Measurements from ENCODE around the gene BCL11A.

The BCL11A gene

DNA sequence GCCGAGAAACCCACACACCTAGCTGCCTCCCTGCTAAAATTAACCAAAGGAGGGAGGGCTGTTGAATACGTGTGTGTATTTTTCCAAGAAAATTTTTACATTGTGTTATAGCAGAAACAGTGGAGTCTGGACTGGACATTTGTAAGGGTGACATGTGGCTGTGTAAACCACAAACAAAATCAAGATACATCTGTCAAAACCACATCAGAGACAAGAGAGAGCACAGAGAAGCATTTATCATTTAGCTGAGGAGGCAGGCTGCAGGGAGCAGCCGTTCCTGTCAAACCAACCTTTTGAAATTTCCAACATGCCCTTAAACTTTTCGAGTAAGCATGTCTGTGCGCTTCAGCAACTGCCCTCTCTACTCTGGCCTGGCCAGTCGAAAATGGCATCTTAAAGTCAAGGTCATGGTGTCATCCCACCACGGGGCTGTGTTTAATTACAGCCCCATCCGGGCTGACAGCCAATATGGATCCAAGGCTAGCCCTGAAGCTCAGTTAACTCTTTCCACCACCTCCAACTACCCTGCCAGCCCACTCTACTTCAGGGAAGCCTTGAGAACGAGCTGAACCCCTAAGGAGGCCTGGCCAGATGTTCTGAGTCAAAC is 8.4 kb downstream of the BCL11A start:
- DNase-seq (ENCODE audit: low read depth) = no peak

DNA sequence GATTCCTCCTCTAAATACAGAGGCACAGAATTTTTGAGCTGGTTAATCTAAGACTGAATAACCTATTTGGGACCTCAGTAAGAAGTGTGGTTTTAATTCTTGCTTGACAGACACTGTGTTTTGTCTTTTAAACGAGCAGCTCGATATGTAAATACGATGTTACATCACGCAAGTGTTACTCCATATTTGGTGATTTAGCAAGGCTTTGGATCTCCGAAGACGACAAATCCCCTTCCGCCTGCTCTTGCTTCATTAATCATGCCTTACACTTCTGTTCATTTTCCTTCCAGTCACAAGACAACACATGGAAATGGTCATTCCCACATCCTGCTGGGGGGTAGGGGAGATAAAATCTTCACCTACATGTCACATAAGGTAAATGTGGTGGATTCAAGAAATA is 9.4 kb downstream of the BCL11A start:
- DNase-seq (ENCODE audit: low read depth) = no peak

DNA sequence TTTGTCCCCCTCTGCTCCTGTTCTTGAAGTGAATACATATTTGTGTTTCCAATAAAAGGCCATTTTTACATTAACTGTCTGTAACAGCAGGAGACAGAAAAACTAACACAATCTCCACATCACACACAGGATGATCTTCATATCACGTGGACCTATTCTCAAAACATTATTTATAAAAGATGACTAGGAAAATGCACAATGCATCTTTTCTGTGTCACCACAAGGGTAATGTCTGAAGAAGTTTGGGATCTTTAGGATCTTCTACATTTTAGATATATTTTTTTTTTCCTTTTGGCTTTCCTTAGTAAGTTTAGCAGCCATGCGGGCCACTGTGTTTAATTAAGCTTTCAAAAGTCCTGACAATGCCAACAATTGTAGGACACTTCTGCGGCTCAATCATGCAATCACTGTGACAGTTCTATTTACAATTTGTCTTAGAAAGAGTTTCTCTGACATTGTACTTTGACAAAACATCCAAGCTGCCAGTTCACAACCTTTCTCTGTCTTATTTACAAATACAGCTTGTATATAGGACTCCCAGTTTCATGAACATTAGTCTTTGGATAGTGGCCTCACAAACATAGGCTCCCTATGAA is 12.3 kb downstream of the BCL11A start:
- DNase-seq (ENCODE audit: low read depth) = no peak

DNA sequence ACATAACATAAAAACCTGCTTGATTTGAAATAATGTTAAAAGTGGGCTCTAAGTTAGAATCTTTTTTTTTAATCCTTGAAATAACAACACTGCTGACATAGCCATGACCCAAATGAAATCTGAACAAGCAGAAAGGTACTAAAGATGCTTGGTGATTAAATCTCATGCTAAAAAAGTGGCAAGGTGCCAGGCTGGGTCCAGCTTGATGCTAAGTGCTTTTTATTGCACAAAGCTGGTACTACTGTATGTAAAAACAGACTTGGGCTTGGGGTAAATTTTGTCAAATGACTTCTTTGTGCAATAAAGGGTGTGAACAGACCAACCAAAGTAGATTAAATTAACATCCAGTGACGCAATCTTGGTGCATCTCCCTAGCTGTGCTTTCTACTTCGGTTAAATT is 13.4 kb downstream of the BCL11A start:
- no peak for DNase-seq (ENCODE audit: low read depth)

DNA sequence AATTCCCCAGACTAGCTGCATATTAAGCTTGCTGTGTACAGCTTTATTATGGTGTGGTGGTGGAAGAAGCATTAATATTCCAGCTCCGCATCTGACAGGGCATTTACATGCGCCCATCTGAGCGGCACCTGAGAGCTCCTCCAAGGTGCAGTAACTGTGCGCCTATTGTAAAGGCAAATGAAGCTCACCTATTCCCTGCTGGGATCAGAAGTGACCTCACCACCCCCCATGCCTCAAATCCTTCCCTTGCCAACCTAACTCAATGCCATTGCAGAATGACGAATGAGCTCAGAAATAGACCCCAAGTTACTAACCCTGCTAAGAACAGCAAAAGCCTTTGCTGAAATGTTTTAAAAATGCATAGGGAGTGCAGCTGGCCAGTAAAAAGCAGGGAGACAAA is 14.3 kb downstream of the BCL11A start:
- DNase-seq (ENCODE audit: low read depth) = no peak

DNA sequence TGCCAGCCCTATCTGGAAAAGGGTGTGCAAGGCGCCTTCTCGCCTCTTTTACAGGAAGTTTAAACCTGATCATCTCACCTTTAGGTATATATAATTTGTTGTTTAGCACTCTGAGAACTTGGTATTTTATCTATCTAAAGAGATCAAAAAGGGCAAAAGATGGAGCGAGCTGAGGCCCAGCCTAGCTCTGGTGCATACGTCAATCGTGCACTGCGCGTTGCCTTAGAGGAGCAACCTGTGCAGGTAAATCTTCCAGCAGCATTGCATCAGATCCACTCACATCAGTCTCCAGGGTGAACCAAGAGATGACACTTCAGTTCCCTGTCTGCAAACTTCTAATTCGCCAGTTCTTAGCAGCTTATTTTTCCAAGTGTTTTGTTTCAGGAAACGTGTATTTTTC is 15.4 kb downstream of the BCL11A start:
- no peak for DNase-seq (ENCODE audit: low read depth)

DNA sequence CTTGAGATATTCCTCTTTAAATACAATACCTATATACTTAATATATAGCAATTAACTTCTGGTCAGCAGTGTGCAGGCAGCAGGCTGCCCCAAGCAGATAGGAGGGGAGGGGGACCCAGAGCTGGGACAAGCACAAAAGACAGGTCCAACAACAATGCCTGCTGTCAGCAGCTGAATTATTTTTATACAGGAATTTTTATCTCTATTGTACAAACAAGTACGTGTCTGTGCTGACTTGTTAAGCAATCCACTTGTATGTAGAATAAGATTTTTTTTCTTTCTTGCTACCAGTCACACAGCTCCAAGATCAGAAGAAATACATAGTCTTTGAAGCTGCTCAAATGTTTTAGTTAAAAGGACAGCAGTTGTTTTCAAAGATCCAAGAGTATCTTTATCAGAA is 16.7 kb downstream of the BCL11A start:
- DNase-seq (ENCODE audit: low read depth) = no peak

DNA sequence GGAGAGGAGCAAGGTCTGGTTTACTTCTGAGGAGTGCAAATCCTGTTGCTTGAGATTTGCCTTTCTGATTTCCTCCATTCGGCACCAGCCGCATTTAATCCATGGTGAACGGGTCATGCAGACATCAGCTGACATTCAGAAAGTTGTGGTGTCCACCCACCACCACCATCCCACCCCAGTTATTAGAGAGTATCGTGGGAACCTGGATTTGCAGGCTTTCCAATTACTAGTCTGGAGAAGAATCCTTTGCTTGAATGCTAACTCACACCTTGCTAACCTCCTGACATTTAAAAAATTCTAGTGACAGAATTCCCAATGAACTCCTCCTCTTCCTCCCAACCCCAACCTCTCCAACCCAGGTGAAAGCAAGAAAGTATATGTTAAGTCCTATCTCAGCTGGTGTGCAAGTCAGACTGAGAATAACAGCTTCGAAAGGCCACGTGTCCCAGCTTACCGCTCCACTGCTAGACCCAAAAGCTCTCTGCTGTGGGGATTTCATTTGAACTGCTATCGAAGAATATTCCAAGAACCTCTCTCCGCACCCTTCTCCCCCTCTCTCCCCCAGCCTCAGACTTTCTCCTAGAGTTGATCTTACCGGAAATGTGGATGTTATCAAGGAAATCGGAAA is 17.7 kb downstream of the BCL11A start:
- DNase-seq (ENCODE audit: low read depth) = no peak

DNA sequence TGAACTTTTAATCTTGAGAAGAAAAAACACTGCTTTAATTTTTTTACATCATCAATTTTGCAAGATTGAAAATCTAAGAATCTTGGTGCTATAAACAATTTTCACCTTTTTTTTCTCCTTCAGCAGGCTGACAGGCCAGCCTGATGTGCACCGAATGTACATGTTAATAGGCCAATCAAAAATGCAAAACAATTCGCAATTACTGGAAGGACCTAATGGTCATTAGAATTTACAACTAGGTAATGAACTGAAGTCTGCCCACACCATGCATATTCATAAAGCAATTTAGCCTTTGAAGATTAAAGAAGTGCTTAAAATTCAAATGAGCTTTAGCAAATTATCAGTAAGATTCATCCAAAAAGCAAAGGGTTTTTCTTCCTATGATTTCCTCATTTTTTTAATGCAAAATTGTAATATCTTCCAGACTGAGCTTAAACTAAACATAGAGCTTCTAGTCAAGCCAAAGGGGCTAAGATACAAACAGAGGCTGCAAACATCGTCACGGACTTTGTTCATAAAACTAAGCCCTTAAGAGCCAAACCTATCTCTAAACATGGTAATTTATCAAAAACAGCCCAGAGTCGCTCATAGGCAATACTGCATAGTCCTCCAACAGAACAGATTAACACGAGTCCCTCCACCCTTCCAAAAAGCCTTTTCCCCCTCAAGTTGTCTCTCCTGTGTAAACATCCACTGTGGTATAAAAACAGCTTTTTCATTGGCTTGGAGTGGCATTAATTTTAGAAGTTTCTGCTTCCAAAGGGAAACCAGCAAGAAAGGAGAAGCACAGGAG is 18.4 kb downstream of the BCL11A start:
- no peak for DNase-seq (ENCODE audit: low read depth)

DNA sequence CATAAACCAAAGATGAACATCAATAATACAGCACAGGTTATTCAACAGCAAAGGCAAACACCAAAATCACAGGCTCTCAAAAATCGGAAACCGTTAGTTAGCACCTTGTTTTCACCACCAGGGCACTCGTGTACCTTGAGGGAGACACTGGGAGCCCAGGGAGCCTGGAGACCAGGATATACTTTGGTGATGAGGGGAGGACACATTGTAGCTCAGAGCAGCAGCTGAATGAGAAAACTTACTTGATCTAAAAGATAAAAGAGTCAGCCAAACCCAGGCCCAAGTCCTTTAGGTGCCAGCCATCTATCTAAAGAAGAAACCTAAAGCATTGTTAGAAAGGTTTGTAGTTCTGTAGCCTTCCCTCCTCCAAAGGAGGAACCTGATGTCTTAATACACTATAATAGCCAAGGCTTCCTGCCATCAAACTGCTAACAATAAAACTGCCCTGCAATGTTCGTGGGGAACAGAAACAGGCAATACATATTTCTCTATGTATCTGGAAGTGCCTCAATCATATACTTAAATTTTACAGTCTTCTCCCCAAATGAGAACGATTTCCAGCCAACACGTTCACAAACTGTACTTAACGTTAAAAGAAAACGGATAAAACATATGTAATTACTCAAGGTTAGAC is 19.3 kb downstream of the BCL11A start:
- DNase-seq (ENCODE audit: low read depth) = no peak

DNA sequence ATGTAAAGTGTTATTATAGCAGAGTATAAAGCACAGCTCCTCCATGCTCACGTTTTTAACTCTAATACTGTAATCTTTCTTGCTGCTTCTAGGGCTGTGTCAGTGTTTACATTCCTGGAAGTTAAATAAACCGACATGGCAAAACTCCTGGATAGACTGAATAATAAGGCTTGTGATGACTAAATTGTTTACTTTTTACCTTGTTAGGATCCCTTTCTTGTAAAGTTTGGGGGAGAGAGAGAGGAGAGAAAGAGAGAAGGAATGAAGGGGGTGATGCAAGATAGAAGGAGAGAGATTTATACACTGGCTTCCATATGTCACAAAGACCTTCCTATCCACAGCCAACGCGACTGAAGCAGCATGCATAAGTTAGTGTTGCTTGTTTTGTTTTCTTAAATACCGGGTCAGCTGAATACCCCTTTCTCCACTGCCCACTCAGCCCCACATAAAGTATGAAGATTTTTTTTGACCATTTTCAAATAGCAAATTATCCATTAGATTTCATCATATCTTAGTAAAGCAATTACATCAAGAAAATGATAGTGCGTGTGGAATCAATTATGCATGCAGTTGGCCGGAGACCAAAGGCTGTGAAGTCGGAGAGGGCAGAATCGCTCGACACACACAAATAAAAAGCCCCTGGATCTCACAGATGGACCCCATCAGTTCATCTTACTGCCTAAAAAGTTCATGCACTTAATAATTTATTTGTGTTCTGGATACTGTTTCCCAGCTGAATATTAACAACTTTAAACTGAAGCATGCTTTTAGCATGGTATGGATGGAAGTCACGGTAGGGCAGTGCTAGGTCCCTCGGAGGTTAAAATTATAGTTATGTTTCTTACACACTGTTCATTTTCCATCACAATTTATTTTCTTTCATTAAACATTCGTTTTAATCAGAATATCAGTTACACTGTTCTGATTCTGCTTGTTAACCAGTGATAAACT is 20.1 kb downstream of the BCL11A start:
- DNase-seq (ENCODE audit: low read depth) = peak; percentile 46

DNA sequence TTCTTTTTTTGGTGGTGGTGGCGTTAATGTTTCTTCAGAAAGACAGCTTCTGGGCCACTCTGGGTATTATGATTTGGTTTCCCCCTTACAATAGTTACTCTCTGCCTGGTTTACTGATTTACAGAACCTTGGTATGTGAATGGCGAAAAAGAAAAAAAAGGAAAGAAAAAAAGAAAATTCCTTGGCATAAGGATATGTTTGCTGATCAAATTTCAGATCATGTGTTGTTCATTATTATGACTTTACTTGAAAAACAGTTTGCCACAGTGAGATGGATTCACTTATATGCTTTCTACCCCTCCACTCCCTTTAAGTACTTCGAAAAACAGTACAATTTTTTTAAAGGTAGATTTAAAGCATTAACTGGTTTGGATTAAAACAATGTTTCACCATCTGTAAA is 21.0 kb downstream of the BCL11A start:
- no peak for DNase-seq (ENCODE audit: low read depth)

DNA sequence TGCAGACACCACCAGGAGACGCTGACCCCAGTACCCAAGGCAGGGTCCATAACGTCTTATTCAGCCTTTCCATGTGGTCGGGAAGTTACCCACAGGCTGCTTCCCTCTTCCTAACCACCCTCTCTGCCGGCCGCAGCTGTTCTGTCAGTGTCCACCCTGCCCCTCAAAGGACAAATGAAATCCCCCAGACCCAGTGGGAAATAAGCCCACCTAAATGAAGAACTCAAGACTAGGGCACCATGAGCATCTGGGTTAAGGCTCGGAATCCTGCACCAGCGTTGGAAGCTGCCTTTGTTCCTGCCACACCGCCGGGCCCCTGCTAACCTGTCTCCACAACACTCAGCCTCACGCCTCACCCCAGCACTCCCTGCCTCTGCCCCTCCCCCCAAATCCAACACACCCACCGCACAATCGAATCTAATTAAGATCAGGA is 21.7 kb downstream of the BCL11A start:
- no peak for DNase-seq (ENCODE audit: low read depth)

DNA sequence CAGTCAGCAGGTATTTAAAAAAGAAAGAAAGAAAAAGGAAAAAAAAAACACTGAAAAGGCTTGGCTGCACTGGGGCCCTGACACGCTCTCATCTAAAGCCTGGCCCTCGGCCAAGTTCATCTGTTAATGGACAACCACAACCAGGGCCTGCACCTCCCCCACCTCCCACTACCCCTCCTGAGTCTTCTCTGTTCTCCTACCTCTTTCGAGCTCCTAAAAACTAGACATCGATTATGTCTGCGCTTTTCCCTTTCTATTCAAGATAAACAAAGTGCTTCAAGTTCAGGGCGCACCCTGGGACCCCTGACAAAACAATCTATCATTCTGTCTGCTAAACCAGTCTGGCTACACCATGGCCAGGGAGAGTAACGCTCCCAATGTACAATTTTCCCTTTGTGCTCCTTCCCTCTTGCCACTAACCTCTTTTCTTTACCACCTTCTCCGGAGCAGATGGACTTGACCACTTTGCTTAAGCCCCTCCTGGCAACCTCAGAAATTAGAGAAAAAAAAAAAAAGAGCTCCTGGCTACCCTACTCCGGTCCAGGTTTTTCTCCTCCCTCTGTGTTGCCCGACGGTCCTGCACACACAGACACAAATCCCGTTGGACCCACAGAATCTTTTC is 22.7 kb downstream of the BCL11A start:
- DNase-seq (ENCODE audit: low read depth) = no peak

DNA sequence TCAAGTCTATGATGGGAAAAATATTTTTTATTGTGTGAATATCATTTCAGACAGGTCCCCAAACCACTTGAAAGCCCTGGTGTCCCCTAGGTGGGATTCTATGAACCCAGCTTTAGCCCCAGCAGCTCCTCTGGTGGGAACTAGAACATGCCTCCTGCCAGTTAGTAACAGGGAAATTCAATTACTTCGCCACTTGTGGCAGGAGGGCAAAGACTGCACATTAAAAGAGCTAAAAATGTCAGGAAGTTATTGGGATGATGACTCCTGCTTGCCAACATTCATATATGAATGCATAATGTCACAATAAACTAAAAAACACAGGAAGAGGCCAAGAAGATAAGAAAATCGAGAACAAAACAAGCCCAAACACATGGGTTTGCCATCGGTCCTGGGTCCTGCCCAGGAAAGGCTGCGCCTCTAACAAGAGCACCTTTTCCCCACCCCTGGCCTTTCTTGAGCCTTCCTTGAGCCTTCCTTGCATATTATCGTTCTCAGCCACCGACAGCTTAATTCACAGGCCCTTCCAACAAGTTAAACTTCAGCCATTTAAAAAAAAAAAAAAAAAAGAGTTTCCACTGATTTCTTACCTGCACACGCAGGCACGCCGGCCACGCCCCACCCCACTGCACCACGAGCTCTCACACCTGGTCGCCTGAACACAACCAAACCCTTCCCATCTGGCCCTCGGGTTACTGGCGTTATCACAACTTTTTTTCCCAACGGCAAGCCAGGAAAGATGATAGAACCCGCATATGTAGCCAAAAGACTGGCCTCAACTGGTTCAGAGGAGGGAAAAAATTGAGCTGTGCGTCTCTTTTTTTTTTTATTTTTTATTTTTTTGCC is 23.4 kb downstream of the BCL11A start:
- DNase-seq (ENCODE audit: low read depth) = no peak

DNA sequence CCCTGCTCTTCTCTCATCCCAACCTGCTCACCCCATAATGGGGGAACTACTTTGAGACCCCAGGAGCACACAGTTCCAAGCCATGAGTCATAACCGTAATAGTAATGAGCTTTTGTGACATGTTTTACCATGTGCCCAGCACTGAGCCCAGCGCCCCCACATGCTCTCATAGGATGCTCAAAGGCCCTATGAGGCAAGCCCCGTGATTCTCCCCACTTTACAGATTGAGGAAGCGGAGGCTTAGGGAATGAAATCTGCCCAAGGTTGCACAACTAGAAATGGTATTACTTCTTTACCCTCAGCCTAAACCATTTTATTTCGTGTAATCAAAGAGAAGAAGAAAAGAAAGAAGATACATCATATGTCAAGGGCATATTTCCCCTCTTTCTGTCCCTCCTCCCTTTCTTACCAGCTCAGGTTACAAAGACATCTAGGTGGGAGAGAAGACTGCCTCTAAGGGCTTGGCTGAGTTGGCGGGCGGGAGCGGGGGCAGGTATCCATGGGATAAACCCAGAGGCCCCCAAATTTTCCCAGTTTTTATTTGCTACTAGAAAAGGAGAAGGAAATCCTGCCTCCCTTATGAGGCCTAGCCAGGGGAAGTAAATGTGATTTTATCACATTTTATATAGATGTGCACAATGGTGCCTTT is 24.2 kb downstream of the BCL11A start:
- DNase-seq (ENCODE audit: low read depth) = no peak

DNA sequence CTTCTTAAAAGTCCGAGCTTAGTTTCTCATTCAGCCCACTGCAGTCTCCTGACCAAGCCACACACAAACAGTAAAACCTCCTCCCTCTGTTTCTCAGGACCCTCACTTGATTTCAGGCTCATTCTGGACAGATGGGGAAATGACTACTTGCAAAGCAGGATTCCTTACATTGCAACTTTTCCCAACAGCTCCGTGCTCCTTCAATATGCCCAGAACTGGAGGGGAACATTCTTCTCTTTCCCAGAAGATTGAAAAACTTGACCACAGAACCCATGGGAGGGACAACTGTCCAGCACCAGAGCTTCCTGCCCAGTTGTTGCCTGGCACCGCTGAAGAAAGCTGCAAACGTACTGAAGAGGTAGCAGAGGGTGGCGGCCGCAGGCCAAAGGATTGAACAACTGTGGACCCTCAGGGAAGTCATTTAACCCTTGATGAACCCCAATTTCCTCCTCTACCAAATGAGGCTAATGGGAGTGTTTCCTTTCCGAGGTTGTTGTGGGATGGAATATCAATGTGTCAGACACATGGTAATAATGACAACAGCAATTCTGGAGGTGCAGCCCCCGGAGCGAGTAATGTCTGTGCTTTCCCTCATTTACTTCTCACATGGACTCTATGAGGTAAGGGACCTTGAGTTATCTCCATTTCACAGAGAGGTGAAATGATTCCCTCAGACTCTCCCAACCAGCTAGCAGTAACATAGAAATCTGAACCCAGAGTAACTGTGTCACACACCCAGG is 25.0 kb downstream of the BCL11A start:
- no peak for DNase-seq (ENCODE audit: low read depth)

DNA sequence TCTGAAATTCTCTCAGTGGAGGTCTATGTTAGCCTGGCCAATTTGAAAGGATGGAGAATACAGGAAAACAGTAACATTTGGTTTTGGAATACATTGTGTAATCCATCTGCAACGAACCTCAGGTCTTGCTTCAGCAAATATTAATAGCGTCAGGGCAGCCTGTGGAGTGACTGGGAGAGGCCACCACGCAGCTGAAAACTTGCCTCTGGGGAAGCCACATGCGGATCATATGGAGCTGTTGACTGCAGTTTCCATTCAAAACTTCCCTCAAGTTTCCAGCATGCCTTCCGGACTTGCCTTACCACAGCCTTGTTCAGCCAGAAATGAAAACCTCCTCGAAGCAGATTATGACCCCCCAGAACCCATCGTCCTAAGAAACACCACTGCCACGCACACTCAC is 25.7 kb downstream of the BCL11A start:
- no peak for DNase-seq (ENCODE audit: low read depth)

DNA sequence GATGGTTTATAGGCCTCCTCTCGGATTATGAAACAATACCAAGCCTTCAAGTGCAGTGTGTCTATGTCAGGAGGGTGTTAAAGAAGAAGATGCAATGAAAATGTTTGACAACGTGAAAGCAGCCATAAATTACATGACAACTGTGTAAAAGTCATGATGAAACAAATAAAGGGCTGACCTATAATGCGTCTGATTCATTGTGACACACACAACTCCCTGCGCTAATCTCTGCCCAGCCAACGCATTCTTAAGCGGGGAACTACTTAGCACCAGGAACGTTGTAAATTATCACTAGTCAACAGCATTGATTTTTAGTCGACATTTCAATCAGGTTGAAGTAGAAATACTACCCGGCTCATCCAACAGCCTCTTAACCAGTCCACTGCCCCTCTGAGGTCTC is 26.8 kb downstream of the BCL11A start:
- no peak for DNase-seq (ENCODE audit: low read depth)
